Endothelial cell of umbilical vein (primary cell): ENCODE data around the gene ABCA2. TPM values are rescaled to one million over a fixed set of nuclear protein-coding genes. Genes with fewer than 3 reads are reported as not detected.

ENCODE experiments used
- BruUV-seq: library from RNA; stranded (reverse); fragments of 400-500 nt; replicated peaks from 2 replicates; lab custom pipeline; 2021; lab: Mats Ljungman, UMichigan
- CTCF ChIA-PET: fragments of 300-600, 350-600 bp; sonication (Branson Sonifier 250); formaldehyde crosslinking; loops from one replicate; lab custom pipeline; 2021; ENCODE audit warnings: antibody characterized with exemption, inconsistent platforms; lab: Charles Lee
- POLR2A ChIA-PET: fragments of 300-600, 350-600 bp; sonication (Branson Sonifier 250); formaldehyde crosslinking; loops from one replicate; lab custom pipeline; 2021; ENCODE audit warnings: antibody characterized with exemption, inconsistent platforms; lab: Charles Lee
- DNase-seq: peaks from one replicate; pipeline ENCODE4 v3.0.0-alpha.2; 2011; ENCODE audit warnings: low read depth, low spot score
- FAIRE-seq: peaks from 2 replicates; lab custom pipeline; 2011; peaks lifted over from hg19 to GRCh38; lab: Jason Lieb, UNC
- H2AFZ ChIP-seq: 2 replicates; pipeline ENCODE4 v1.6.0; 2012; ENCODE audit warnings: low read depth, low read length, control low read depth, inconsistent platforms
- H3K27ac ChIP-seq: 2 replicates; pipeline ENCODE4 v1.5.1; 2011; ENCODE audit warnings: low read depth, mild to moderate bottlenecking, control low read depth, low read length, moderate library complexity; ENCODE audit not compliant: insufficient read depth
- H3K27me3 ChIP-seq, 2 experiments: 2 replicates each; pipeline versions ENCODE4 v1.6.0 to v1.6.1; 2011; ENCODE audit warnings: low read length in 2 of 2, mixed read lengths in 1 of 2; ENCODE audit not compliant: control insufficient read depth in 2 of 2, insufficient read depth in 2 of 2
- H3K36me3 ChIP-seq, 2 experiments: 2 replicates in 1 of 2; 3 replicates in 1 of 2; pipeline ENCODE4 v1.5.1; 2011; ENCODE audit warnings: low read length in 2 of 2, mild to moderate bottlenecking in 1 of 2, moderate library complexity in 1 of 2; ENCODE audit not compliant: control insufficient read depth in 2 of 2, insufficient read depth in 2 of 2; ENCODE audit errors: extremely low read depth in 1 of 2
- H3K4me1 ChIP-seq: 3 replicates; pipeline ENCODE4 v1.5.1; 2011; ENCODE audit warnings: mild to moderate bottlenecking, low read length; ENCODE audit not compliant: control insufficient read depth, insufficient read depth; ENCODE audit errors: extremely low read depth
- H3K4me2 ChIP-seq: 2 replicates; pipeline ENCODE4 v1.6.1; 2011; ENCODE audit warnings: low read length, control low read depth, mixed read lengths; ENCODE audit not compliant: insufficient read depth
- H3K4me3 ChIP-seq, 3 experiments: fragments of 200-600 bp in 1 of 3; sonication (generic), shearing (Covaris generic) in 1 of 3; replicated peaks in 1 of 3; 2 replicates each; pipeline ENCODE4 v1.5.1; 2011 to 2016; ENCODE audit warnings: control low read depth in 3 of 3, low read length in 3 of 3, mild to moderate bottlenecking in 2 of 3, inconsistent platforms in 1 of 3, low read depth in 1 of 3, moderate library complexity in 1 of 3; ENCODE audit not compliant: insufficient read depth in 1 of 3
- H3K79me2 ChIP-seq: 2 replicates; pipeline ENCODE4 v1.6.0; 2012; ENCODE audit warnings: low read length, inconsistent platforms; ENCODE audit not compliant: control insufficient read depth, insufficient read depth
- H3K9ac ChIP-seq: replicated peaks from 2 replicates; pipeline ENCODE3; 2011; ENCODE audit warnings: low read length, control low read depth; ENCODE audit not compliant: insufficient read depth; ENCODE audit errors: extremely low read depth
- H3K9me1 ChIP-seq: replicated peaks from 3 replicates; pipeline ENCODE4 v1.6.0; 2011; ENCODE audit warnings: mild to moderate bottlenecking, low read length; ENCODE audit not compliant: control insufficient read depth, insufficient read depth; ENCODE audit errors: extremely low read depth
- H3K9me3 ChIP-seq: replicated peaks from 2 replicates; pipeline ENCODE4 v1.5.1; 2012; ENCODE audit warnings: low read length, inconsistent platforms; ENCODE audit not compliant: control insufficient read depth, insufficient read depth
- H4K20me1 ChIP-seq: replicated peaks from 2 replicates; pipeline ENCODE3; 2011; ENCODE audit warnings: mild to moderate bottlenecking, low read length; ENCODE audit not compliant: control insufficient read depth, insufficient read depth; ENCODE audit errors: extremely low read depth
- CTCF ChIP-seq, 2 donors: IDR thresholded peaks; 1 replicate in 1 of 2; 2 replicates in 1 of 2; pipeline ENCODE4 v1.5.1; 2011; ENCODE audit warnings: low read length in 2 of 2, mild to moderate bottlenecking in 2 of 2, moderate library complexity in 2 of 2, control low read depth in 1 of 2, inconsistent platforms in 1 of 2, low read depth in 1 of 2; ENCODE audit not compliant: insufficient read depth in 1 of 2; ENCODE audit errors: extremely low read depth in 1 of 2
- EZH2 ChIP-seq: IDR thresholded peaks from 2 replicates; pipeline ENCODE4 v1.6.1; 2012; ENCODE audit warnings: borderline replicate concordance, low read depth, mild to moderate bottlenecking, moderate library complexity, low read length, inconsistent platforms; ENCODE audit not compliant: severe bottlenecking
- FOS ChIP-seq: IDR thresholded peaks from 2 replicates; pipeline ENCODE4 v1.6.1; 2011; ENCODE audit warnings: mild to moderate bottlenecking, low read length, moderate library complexity, borderline replicate concordance; ENCODE audit not compliant: insufficient read depth
- GATA2 ChIP-seq: IDR thresholded peaks from 2 replicates; pipeline ENCODE4 v1.7.0; 2011; ENCODE audit warnings: low read depth, mild to moderate bottlenecking, moderate library complexity, mixed read lengths, low read length; ENCODE audit not compliant: insufficient read length, insufficient read depth
- JUN ChIP-seq: IDR thresholded peaks from 2 replicates; pipeline ENCODE4 v1.6.1; 2011; ENCODE audit warnings: borderline replicate concordance, low read depth; ENCODE audit not compliant: insufficient read length, insufficient read depth
- MAX ChIP-seq: IDR thresholded peaks from 2 replicates; pipeline ENCODE4 v1.6.1; 2011; ENCODE audit not compliant: insufficient read depth, insufficient read length
- MYC ChIP-seq: IDR thresholded peaks from one replicate; pipeline ENCODE4 v1.6.1; 2011; ENCODE audit warnings: mild to moderate bottlenecking, low read depth, low read length
- POLR2AphosphoS5 ChIP-seq: IDR thresholded peaks from 2 replicates; pipeline ENCODE4 v1.6.1; 2012; ENCODE audit warnings: low read depth, mild to moderate bottlenecking, control low read depth, low read length, moderate library complexity; ENCODE audit not compliant: insufficient read depth
- dilution Hi-C: fragments of 300-500 bp; cut with MboI; formaldehyde crosslinking; loops from one replicate; pipeline ENCODE4 v1.15.0; 2019; ENCODE audit warnings: low sequenced_read_pairs; ENCODE audit not compliant: extremely low pct_ligation_motif_present
- intact Hi-C: fragments of 100-400 bp; cut with micrococcal nuclease; formaldehyde crosslinking; loops from one replicate; pipeline ENCODE4 v1.10.0; 2022
- polyA plus RNA-seq, 4 experiments: library from polyadenylated mRNA; depleted of rRNA in 3 of 4; stranded (reverse) in 3 of 4; unstranded in 1 of 4; fragments of >200 nt; gene quantifications; 2 replicates each; pipeline versions ENCODE4 v1.2.1 to v1.2.3, GENCODE V29; 2011 to 2012; ENCODE audit warnings: missing spikeins in 1 of 4
- total RNA-seq: library from RNA; stranded (reverse); gene quantifications from 2 replicates; pipeline ENCODE4 v1.2.3, GENCODE V29; 2021

Gene ABCA2
- total and polyA plus RNA-seq, 2 donors (not counting 3 experiments of a cell fraction or from before 2014, with no cell fraction given), result 20.0 to 29.1 TPM

GRCh38 chr9:136962701-136963248 is 65.3 kb downstream of the ABCA2 start:
- Histone ChIP-seq H3K9ac (no peak overlapping the region), H3K9me3 (no peaks in the 10 kb centered on the region), H3K9me1 (no peaks in the 10 kb centered on the region), H2AFZ (no peak overlapping the region), H3K27me3 (no peaks in the 10 kb centered on the region), H3K4me2 (no peak overlapping the region), H3K4me3 (no peak overlapping the region), H3K4me1 (no peaks in the 10 kb centered on the region), H3K79me2 (no peaks in the 10 kb centered on the region), H4K20me1 (no peaks in the 10 kb centered on the region), H3K27ac (no peak overlapping the region), H3K36me3 (no peaks in the 10 kb centered on the region)
- no peak for TF ChIP-seq EZH2
- TF ChIP-seq FOS, result no peak
- intact Hi-C loops (no loop called here), dilution Hi-C loops (no loop called here)
- no peak for FAIRE-seq
- no peak for DNase-seq
- ChIA-PET CTCF (interaction anchor here (1.3 kb wide), 1 partner anchor 15 kb away, joined by 4 read pairs; no protein-coding TSS in a partner anchor), POLR2A (no interaction called here)
- no TSS peak for BruUV-seq

GRCh38 chr9:136962163-136962562 is 65.9 kb downstream of the ABCA2 start:
- no peaks in the 10 kb centered on the region for H3K9me3 ChIP-seq
- H3K4me1 ChIP-seq, result no peaks in the 10 kb centered on the region
- no peak overlapping the region for H3K27ac ChIP-seq
- FAIRE-seq (no peak), DNase-seq (no peak)
- no peak overlapping the region for H2AFZ ChIP-seq
- H4K20me1 ChIP-seq, result no peaks in the 10 kb centered on the region
- no peak overlapping the region for H3K9ac ChIP-seq
- ChIA-PET CTCF (interaction anchor here (1.3 kb wide), 1 partner anchor 14 kb away, joined by 4 read pairs; no protein-coding TSS in a partner anchor), POLR2A (no interaction called here)
- TF ChIP-seq GATA2 (no peak), CTCF (IDR thresholded peaks at IDR 0.05; ENCODE audit: extremely low read depth in 1 of 2, insufficient read depth in 1 of 2, low read depth in 1 of 2, low read length in 2 of 2) (no peak), MYC (no peak), MAX (no peak), FOS (no peak), JUN (no peak), POLR2AphosphoS5 (no peak)
- BruUV-seq, result no TSS peak
- intact Hi-C loops (no loop called here), dilution Hi-C loops (no loop called here)
- H3K36me3 ChIP-seq, result no peaks in the 10 kb centered on the region
- no peak overlapping the region for H3K4me2 ChIP-seq
- H3K9me1 ChIP-seq, result no peaks in the 10 kb centered on the region
- no peaks in the 10 kb centered on the region for H3K79me2 ChIP-seq
- H3K4me3 ChIP-seq, result no peak overlapping the region
- no peaks in the 10 kb centered on the region for H3K27me3 ChIP-seq
